Body of pancreas (tissue), 4 donors: ENCODE data around the gene LIN28A. TPM values are rescaled to one million over a fixed set of nuclear protein-coding genes. Genes with fewer than 3 reads are reported as not detected.

Experiments used
- ATAC-seq: fragments of 150-250 bp; one replicate; pipeline ENCODE4 v1.9.1; 2016
- DNase-seq, 4 donors: peaks; one replicate each; pipeline ENCODE4 v3.0.0-alpha.2; 2019
- H3K27ac ChIP-seq, 4 donors: fragments of 200-600 bp; sonication (generic); 1 replicate in 3 of 4; 2 replicates in 1 of 4; pipeline versions ENCODE4 v1.5.1 to v1.6.1; 2016 to 2019; ENCODE audit warnings: mild to moderate bottlenecking in 1 of 4, mixed read lengths in 1 of 4, moderate library complexity in 1 of 4
- H3K27me3 ChIP-seq, 2 donors: fragments of 200-600 bp; sonication (generic); one replicate each; pipeline ENCODE4 v1.6.0; 2016; ENCODE audit warnings: mild to moderate bottlenecking in 1 of 2
- H3K36me3 ChIP-seq, 2 donors: fragments of 200-600 bp; sonication (generic); replicated peaks in 1 of 2; 2 replicates each; pipeline ENCODE4 v1.5.1; 2016; ENCODE audit warnings: low read depth in 2 of 2; ENCODE audit not compliant: insufficient read depth in 1 of 2
- H3K4me1 ChIP-seq: fragments of 200-600 bp; sonication (generic); one replicate; pipeline ENCODE4 v1.6.0; 2016
- H3K4me3 ChIP-seq, 2 donors: fragments of 200-600 bp; sonication (generic); 1 replicate in 1 of 2; 2 replicates in 1 of 2; pipeline ENCODE4 v1.5.1; 2016 to 2019
- H3K9me3 ChIP-seq, 3 donors: fragments of 200-600 bp; sonication (generic); 1 replicate in 2 of 3; 2 replicates in 1 of 3; pipeline ENCODE4 v1.5.1; 2016
- CTCF ChIP-seq, 7 experiments: fragments of 450-650 bp in 4 of 7; fragments of 200-600 bp in 3 of 7; sonication (generic) in 3 of 7; IDR thresholded peaks; one replicate each; pipeline ENCODE4 v1.5.1; 2016 to 2019; ENCODE audit warnings: antibody characterized with exemption in 7 of 7
- POLR2A ChIP-seq, 3 donors: fragments of 450-650 bp; IDR thresholded peaks; one replicate each; pipeline ENCODE4 v1.6.1; 2016; ENCODE audit warnings: antibody characterized with exemption in 3 of 3, mild to moderate bottlenecking in 2 of 3
- WGBS, 2 donors: methylation state at CpG; one replicate each; pipeline ENCODE4 v1.1.5; 2017; 5-methylcytosine and 5-hydroxymethylcytosine counted together
- intact Hi-C: fragments of 100-400 bp; cut with DNase I; formaldehyde crosslinking; loops from one replicate; pipeline ENCODE4 v1.15.1; 2023
- total RNA-seq, 2 donors: library from RNA; depleted of rRNA; stranded (reverse); fragments of >200 nt; gene quantifications; one replicate each; pipeline ENCODE4 v1.1.0, GENCODE V29; 2016

Gene LIN28A
- total RNA-seq, 2 donors from 2014 or later, result not detected

- DNase-seq, result no peak
- no peaks in the 10 kb centered on the region for H3K36me3 ChIP-seq
Observed at GRCh38 chr1:26469558-26469957, 58.9 kb downstream of the LIN28A start.

GRCh38 chr1:26470878-26471497, 60.4 kb downstream of the LIN28A start:
- H3K27ac ChIP-seq, result peak overlapping the region in 2 of 4 donors; percentile 99 to 100
- 40 to 44% methylated on average over 13 to 14 of the region's 14 CpGs for WGBS, 2 donors
- intact Hi-C loops, result no loop called here
- peaks cover 38% of the 10 kb centered on the region for H3K4me1 ChIP-seq
- DNase-seq (no peak), ATAC-seq (no peak)
- H3K27me3 ChIP-seq, result no peaks in the 10 kb centered on the region
- no peaks in the 10 kb centered on the region for H3K9me3 ChIP-seq
- TF ChIP-seq CTCF (IDR thresholded peaks at IDR 0.05), result no peak
- no peak for TF ChIP-seq POLR2A (IDR thresholded peaks at IDR 0.05)
- peak overlapping the region in 1 of 2 donors; percentile 83 for H3K4me3 ChIP-seq
- peaks cover 0 to 5% of the 10 kb centered on the region in 2 donors for H3K36me3 ChIP-seq

More at GRCh38 chr1:26469558-26469957, 58.9 kb downstream of the LIN28A start:
- Histone ChIP-seq H3K27me3 (no peaks in the 10 kb centered on the region), H3K9me3 (no peaks in the 10 kb centered on the region), H3K27ac (no peak overlapping the region), H3K4me1 (peaks cover 36% of the 10 kb centered on the region), H3K4me3 (no peak overlapping the region)
- 83 to 86% methylated on average over 5 of the region's 5 CpGs for WGBS, 2 donors
- intact Hi-C loops, result no loop called here
- TF ChIP-seq CTCF (IDR thresholded peaks at IDR 0.05) (no peak), POLR2A (IDR thresholded peaks at IDR 0.05) (no peak)
- ATAC-seq, result no peak

- 0% methylated on average over 27 to 49 of the region's 52 CpGs for WGBS, 2 donors
- ATAC-seq (peak; percentile 49), DNase-seq (peak; percentile 72 to 83 (median 74))
- Histone ChIP-seq H3K9me3 (no peaks in the 10 kb centered on the region), H3K27me3 (no peaks in the 10 kb centered on the region), H3K4me3 (peak overlapping the region; percentile 72 to 83), H3K36me3 (peaks cover 0 to 6% of the 10 kb centered on the region in 2 donors), H3K4me1 (peaks cover 38% of the 10 kb centered on the region), H3K27ac (peak overlapping the region; percentile 93 to 100 (median 100))
- intact Hi-C loops, result no loop called here
- TF ChIP-seq POLR2A (IDR thresholded peaks at IDR 0.05) (peak in 2 of 3 donors; percentile 56 to 58), CTCF (IDR thresholded peaks at IDR 0.05) (no peak)
Observed at GRCh38 chr1:26471498-26472319, 61.1 kb downstream of the LIN28A start.

- H3K4me1 ChIP-seq, result peaks cover 38% of the 10 kb centered on the region
- ATAC-seq (peak; percentile 77), DNase-seq (peak; percentile 91 to 95 (median 93))
- no peaks in the 10 kb centered on the region for H3K27me3 ChIP-seq
- H3K4me3 ChIP-seq, result peak within 1 kb of the TSS; percentile 72 to 83
- peaks cover 0 to 6% of the 10 kb centered on the region in 2 donors for H3K36me3 ChIP-seq
- intact Hi-C loops, result no loop called here
- WGBS, 2 donors, result 0% methylated on average over 4 to 47 of the region's 69 CpGs
- H3K9me3 ChIP-seq, result no peaks in the 10 kb centered on the region
- TF ChIP-seq POLR2A (IDR thresholded peaks at IDR 0.05) (peak; percentile 29 to 70 (median 69)), CTCF (IDR thresholded peaks at IDR 0.05) (no peak)
- peak within 1 kb of the TSS; percentile 93 to 100 (median 100) for H3K27ac ChIP-seq
Observed at GRCh38 chr1:26472320-26472900, 61.8 kb downstream of the LIN28A start, which contains the start of gene HMGN2. Gene HMGN2 (plus strand): TSS chr1:26472440. CDS start chr1:26472613, 173 bp downstream.
